HepG2 (cell line): ENCODE data around the gene ECHDC1. TPM values are rescaled to one million over a fixed set of nuclear protein-coding genes. Genes with fewer than 3 reads are reported as not detected.

Experiments
- AGO1 ChIP-seq: fragments of 200-400 bp; formaldehyde crosslinking; IDR thresholded peaks from 2 replicates; pipeline ENCODE4 v1.6.1; 2017; ENCODE audit warnings: mild to moderate bottlenecking, low read depth, low read length, moderate library complexity; ENCODE audit not compliant: poor library complexity, severe bottlenecking
- ARID2 ChIP-seq: sonication (generic); formaldehyde crosslinking; IDR thresholded peaks from 2 replicates; pipeline ENCODE4 v1.8.1; 2022; ENCODE audit warnings: mild to moderate bottlenecking, missing genetic modification reagents, borderline replicate concordance
- GATAD1 ChIP-seq: IDR thresholded peaks from 2 replicates; pipeline ENCODE4 v1.6.1; 2016; ENCODE audit warnings: missing genetic modification reagents, missing compliant biosample characterization
- HDAC6 ChIP-seq: fragments of 200-600 bp; sonication (generic); IDR thresholded peaks from 2 replicates; pipeline ENCODE4 v1.7.0; 2017; ENCODE audit warnings: mild to moderate bottlenecking, antibody characterized with exemption, low read length, low read depth
- KDM2A ChIP-seq: sonication (generic); formaldehyde crosslinking; IDR thresholded peaks from 2 replicates; pipeline ENCODE4 v1.4.0; 2020; ENCODE audit warnings: low read depth, missing genetic modification reagents, borderline replicate concordance
- TBP ChIP-seq: sonication (generic); formaldehyde crosslinking; IDR thresholded peaks from 2 replicates; pipeline ENCODE4 v1.5.0; 2020; ENCODE audit warnings: missing genetic modification reagents
- TEAD3 ChIP-seq: optimal IDR thresholded peaks from 2 replicates; pipeline ENCODE3; 2016; ENCODE audit warnings: borderline replicate concordance
- ZNF136 ChIP-seq: sonication (generic); formaldehyde crosslinking; IDR thresholded peaks from 2 replicates; pipeline ENCODE4 v1.8.1; 2022; ENCODE audit warnings: low read depth, mild to moderate bottlenecking, moderate library complexity, missing genetic modification reagents
- ZNF644 ChIP-seq: IDR thresholded peaks from 2 replicates; pipeline ENCODE4 v1.6.1; 2016; ENCODE audit warnings: low read depth
- polyA plus RNA-seq, 8 experiments: library from polyadenylated mRNA; depleted of rRNA in 3 of 8; stranded (reverse) in 7 of 8; unstranded in 1 of 8; fragments of >200 nt; fragmentation: Illumina TruSeq in 4 of 8; extraction: Trizol in 4 of 8; gene quantifications; 2 replicates each; pipeline versions ENCODE4 v1.2.1 to v1.2.3, GENCODE V29; 2011 to 2016; ENCODE audit warnings: low read depth in 4 of 8, missing spikeins in 1 of 8, mixed read lengths in 1 of 8; ENCODE audit not compliant: insufficient read depth in 1 of 8
- total RNA-seq, 5 experiments: library from RNA; depleted of rRNA; stranded (reverse); fragments of >200 nt; fragmentation: Illumina TruSeq; extraction: Trizol; gene quantifications; 2 replicates each; pipeline ENCODE4 v1.2.3, GENCODE V29; 2016; ENCODE audit warnings: low read depth in 1 of 5
- TF ChIP-seq, protein P1 (sequence below): sonication (generic); formaldehyde crosslinking; IDR thresholded peaks from 2 replicates; pipeline ENCODE4 v1.4.0; 2020; ENCODE audit warnings: missing genetic modification reagents; ENCODE audit errors: not compliant biosample characterization
- TF ChIP-seq, protein P2 (sequence below), 2 experiments: IDR thresholded peaks; 2 replicates each; pipeline ENCODE4 v1.6.1; 2011 to 2012; ENCODE audit warnings: low read length in 2 of 2, borderline replicate concordance in 1 of 2, low read depth in 1 of 2, mild to moderate bottlenecking in 1 of 2, moderate library complexity in 1 of 2

The ECHDC1 gene
- total and polyA plus RNA-seq, 2 of the 13 experiments (the other 11 are each of a cell fraction or from before 2014, with no cell fraction given) = 32.8 to 98.1 TPM

DNA sequence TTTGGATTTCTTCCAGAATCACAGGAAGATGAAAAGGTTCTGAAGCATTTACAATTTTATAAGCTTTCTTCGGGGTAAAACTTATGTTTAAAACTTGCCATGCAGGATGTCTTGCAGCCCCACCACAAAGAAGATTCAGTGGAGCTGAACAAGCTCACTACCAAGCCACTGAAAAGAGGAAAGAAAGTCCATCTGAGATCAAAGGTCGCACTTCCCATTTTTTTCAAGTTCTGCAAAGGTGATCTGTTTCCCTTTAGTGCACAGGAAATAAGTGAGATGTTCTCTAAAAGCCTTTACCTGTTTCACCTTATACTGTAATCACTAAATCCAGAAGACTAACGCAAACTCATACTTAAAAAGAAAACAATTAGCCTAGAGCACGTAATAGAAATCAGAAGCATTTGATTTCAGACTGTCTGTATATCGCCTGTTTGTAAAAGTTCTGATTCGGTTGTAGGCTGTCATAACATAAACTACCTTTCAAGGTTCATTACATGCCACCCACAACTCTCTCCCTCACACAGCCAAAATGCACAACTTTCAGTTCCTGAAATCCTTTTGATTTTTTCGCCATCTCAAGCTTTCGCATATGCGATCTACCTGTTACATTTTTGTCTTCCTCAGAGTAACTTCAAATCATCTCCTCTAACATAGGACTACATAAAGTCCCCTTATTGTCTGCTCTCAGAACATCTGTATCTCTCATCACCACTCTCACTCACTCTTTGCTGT, 1.8 kb downstream of the ECHDC1 start (continued):
- 0 out of 2 replicates have a peak, but pooled peaks have one; percentile 64 for TF ChIP-seq ARID2
- TF ChIP-seq, protein P1, sequence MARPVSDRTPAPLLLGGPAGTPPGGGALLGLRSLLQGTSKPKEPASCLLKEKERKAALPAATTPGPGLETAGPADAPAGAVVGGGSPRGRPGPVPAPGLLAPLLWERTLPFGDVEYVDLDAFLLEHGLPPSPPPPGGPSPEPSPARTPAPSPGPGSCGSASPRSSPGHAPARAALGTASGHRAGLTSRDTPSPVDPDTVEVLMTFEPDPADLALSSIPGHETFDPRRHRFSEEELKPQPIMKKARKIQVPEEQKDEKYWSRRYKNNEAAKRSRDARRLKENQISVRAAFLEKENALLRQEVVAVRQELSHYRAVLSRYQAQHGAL (CRISPR knock-in tag) = no peak
- 0 out of 2 replicates have a peak, but pooled peaks have one; percentile 6 for TF ChIP-seq GATAD1 (CRISPR knock-in tag)
- TF ChIP-seq HDAC6 = no peak
- peak; percentile 39; the same call in 1 of the 2 replicates for TF ChIP-seq ZNF644 (CRISPR knock-in tag)
- TF ChIP-seq KDM2A (CRISPR knock-in tag) = no peak
- TF ChIP-seq ZNF136 (CRISPR knock-in tag) = no peak
- TF ChIP-seq TEAD3 (CRISPR knock-in tag) = no peak
- no peak for TF ChIP-seq AGO1
- TF ChIP-seq, protein P2, sequence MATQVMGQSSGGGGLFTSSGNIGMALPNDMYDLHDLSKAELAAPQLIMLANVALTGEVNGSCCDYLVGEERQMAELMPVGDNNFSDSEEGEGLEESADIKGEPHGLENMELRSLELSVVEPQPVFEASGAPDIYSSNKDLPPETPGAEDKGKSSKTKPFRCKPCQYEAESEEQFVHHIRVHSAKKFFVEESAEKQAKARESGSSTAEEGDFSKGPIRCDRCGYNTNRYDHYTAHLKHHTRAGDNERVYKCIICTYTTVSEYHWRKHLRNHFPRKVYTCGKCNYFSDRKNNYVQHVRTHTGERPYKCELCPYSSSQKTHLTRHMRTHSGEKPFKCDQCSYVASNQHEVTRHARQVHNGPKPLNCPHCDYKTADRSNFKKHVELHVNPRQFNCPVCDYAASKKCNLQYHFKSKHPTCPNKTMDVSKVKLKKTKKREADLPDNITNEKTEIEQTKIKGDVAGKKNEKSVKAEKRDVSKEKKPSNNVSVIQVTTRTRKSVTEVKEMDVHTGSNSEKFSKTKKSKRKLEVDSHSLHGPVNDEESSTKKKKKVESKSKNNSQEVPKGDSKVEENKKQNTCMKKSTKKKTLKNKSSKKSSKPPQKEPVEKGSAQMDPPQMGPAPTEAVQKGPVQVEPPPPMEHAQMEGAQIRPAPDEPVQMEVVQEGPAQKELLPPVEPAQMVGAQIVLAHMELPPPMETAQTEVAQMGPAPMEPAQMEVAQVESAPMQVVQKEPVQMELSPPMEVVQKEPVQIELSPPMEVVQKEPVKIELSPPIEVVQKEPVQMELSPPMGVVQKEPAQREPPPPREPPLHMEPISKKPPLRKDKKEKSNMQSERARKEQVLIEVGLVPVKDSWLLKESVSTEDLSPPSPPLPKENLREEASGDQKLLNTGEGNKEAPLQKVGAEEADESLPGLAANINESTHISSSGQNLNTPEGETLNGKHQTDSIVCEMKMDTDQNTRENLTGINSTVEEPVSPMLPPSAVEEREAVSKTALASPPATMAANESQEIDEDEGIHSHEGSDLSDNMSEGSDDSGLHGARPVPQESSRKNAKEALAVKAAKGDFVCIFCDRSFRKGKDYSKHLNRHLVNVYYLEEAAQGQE (IDR thresholded peaks at IDR 0.05; ENCODE audit: borderline replicate concordance in 1 of 2, low read depth in 1 of 2, low read length in 2 of 2) = no peak
- no peak for TF ChIP-seq TBP (CRISPR knock-in tag)
- TF ChIP-seq, all 625 proteins: peak for 13
